Heart right ventricle (tissue), 16 donors: ENCODE measurements around the gene METTL3. TPM values are rescaled to one million over a fixed set of nuclear protein-coding genes. Genes with fewer than 3 reads are reported as not detected.

ENCODE experiments used
- ATAC-seq, 8 donors: fragments of 200-7000 bp; cut with Tn5 transposase; one replicate each; pipeline ENCODE4 v1.9.1; 2020; ENCODE audit warnings: mild to moderate bottlenecking in 8 of 8, moderate library complexity in 8 of 8, moderate number of reproducible peaks in 1 of 8
- DNase-seq, 2 donors: peaks; one replicate each; pipeline ENCODE4 v3.0.0-alpha.2; 2020
- H3K27ac ChIP-seq, 10 donors: fragments of 200-600 bp; sonication (generic) in 2 of 10; one replicate each; pipeline versions ENCODE4 v1.5.0 to v1.8.0; 2020 to 2022; ENCODE audit warnings: mild to moderate bottlenecking in 3 of 10
- H3K27me3 ChIP-seq, 7 donors: fragments of 200-600 bp; one replicate each; pipeline ENCODE4 v1.8.0; 2021 to 2022; ENCODE audit warnings: mild to moderate bottlenecking in 2 of 7
- H3K36me3 ChIP-seq, 9 donors: fragments of 200-600 bp; sonication (generic) in 1 of 9; one replicate each; pipeline versions ENCODE4 v1.5.0 to v1.8.0; 2020 to 2022; ENCODE audit warnings: mild to moderate bottlenecking in 2 of 9
- H3K4me1 ChIP-seq, 9 donors: fragments of 200-600 bp; sonication (generic) in 1 of 9; one replicate each; pipeline versions ENCODE4 v1.5.0 to v1.8.0; 2020 to 2022; ENCODE audit warnings: mild to moderate bottlenecking in 4 of 9
- H3K4me3 ChIP-seq, 10 donors: fragments of 200-600 bp; sonication (generic) in 2 of 10; one replicate each; pipeline versions ENCODE4 v1.5.0 to v1.8.0; 2020 to 2022; ENCODE audit warnings: mild to moderate bottlenecking in 7 of 10, moderate library complexity in 2 of 10
- H3K9me3 ChIP-seq, 11 donors: fragments of 200-600 bp in 10 of 11; sonication (generic) in 2 of 11; one replicate each; pipeline versions ENCODE4 v1.5.0 to v1.8.0; 2013 to 2022; ENCODE audit warnings: mild to moderate bottlenecking in 2 of 11, control low read depth in 1 of 11, moderate library complexity in 1 of 11
- CTCF ChIP-seq, 9 donors: fragments of 200-600 bp; sonication (generic) in 2 of 9; IDR thresholded peaks; one replicate each; pipeline versions ENCODE4 v1.5.0 to v1.8.0; 2021 to 2022; ENCODE audit warnings: antibody characterized with exemption in 9 of 9, mild to moderate bottlenecking in 5 of 9, moderate library complexity in 1 of 9
- WGBS, 2 donors: extraction: QIAGEN DNeasy Blood & Tissue Kit; methylation state at CpG; one replicate each; pipeline ENCODE4 v1.1.7; 2013; ENCODE audit warnings: inconsistent platforms in 1 of 2; 5-methylcytosine and 5-hydroxymethylcytosine counted together
- intact Hi-C, 10 donors: fragments of 100-400 bp; cut with DNase I; formaldehyde crosslinking; loops; one replicate each; pipeline versions ENCODE4 v1.11.1 to v1.14.2; 2022
- polyA plus RNA-seq, 2 donors: library from polyadenylated mRNA; stranded (reverse); fragments of 200-250 nt; gene quantifications; one replicate each; pipeline ENCODE4 v1.2.3, GENCODE V29; 2013
- total RNA-seq, 10 donors: library from RNA; stranded (reverse); fragmentation: NEBNext Ultra II Directional in 3 of 10; extraction: Animal tissue kit (Norgen Biotek cat#: 25700) in 3 of 10; gene quantifications; one replicate each; pipeline versions ENCODE4 v1.2.1 to v1.2.4, GENCODE V29; 2021 to 2023
- donor health status: Arrhythmogenic right ventricular cardiomyopathy.
- donor health status: ischemic (EF 13 %, LVEDD 7.1; RV severe dilation, severe dysfunction).
- donor health status: healthy with polysubstance abuse.
- donor health status: DM: no; HTN: yes; CAD: no.
- donor health status: DM: no; HTN: no; CAD: no.
- donor health status: ischemic (EF 25% LVEDD 6.9; RV normal size, moderate dysfunction).
- donor health status: ischemic (EF 25% LVEDD 5.7; RV mildly dilated, moderate dysfunction).
- donor health status: healthy.
- donor health status: DM: yes; HTN: yes; CAD: no.
- donor health status: Ischemic cardiomyopathy.
- donor health status: ischemic (EF 35%, LVEDD 5.7; RV mildly dilated, moderate dysfunction).
- donor health status: nonischemic (EF 11% LVEDD 7.7; RV severe dilation, severe dysfunction).
- donor health status: DM: yes; HTN: yes; CAD: no.
- donor health status: PGD.
- donor health status: ischemic (EF 29% LVEDD 5.4; RV normal size, mild dysfunction).
- donor health status: nonischemic (EF 23%, LVEDD 6.1; RV moderate dilation, normal function).

METTL3 gene
- total and polyA plus RNA-seq, 12 donors = 21.0 to 46.7 (median 24.0) TPM

- Histone ChIP-seq H3K27ac (no peak overlapping the region), H3K36me3 (peaks cover 0 to 55% (median 18%) of the 10 kb centered on the region in 9 donors), H3K9me3 (no peaks in the 10 kb centered on the region), H3K4me3 (no peak overlapping the region), H3K4me1 (peaks cover 0 to 33% (median 19%) of the 10 kb centered on the region in 9 donors), H3K27me3 (no peaks in the 10 kb centered on the region)
- ATAC-seq (no peak), DNase-seq (no peak)
- intact Hi-C loops = loop anchor here in 1 of 10 donors (10.0 kb wide), 1 partner anchor 48 kb away; no protein-coding TSS in a partner anchor
- WGBS, 2 donors = 90 to 94% methylated on average over 2 of the region's 2 CpGs
- no peak for TF ChIP-seq CTCF (IDR thresholded peaks at IDR 0.05)
Measured at GRCh38 chr14:21506557-21506956, 4.6 kb downstream of the METTL3 start.

GRCh38 chr14:21505012-21505553, 6.1 kb downstream of the METTL3 start:
- TF ChIP-seq CTCF (IDR thresholded peaks at IDR 0.05) = no peak
- no peaks in the 10 kb centered on the region for H3K9me3 ChIP-seq
- ATAC-seq (no peak), DNase-seq (no peak)
- H3K27me3 ChIP-seq = no peaks in the 10 kb centered on the region
- peak overlapping the region in 1 of 10 donors; percentile 11 for H3K27ac ChIP-seq
- H3K4me3 ChIP-seq = no peak overlapping the region
- intact Hi-C loops = loop anchor here in 1 of 10 donors (10.0 kb wide), 1 partner anchor 50 kb away; no protein-coding TSS in a partner anchor
- H3K36me3 ChIP-seq = peaks cover 0 to 69% (median 28%) of the 10 kb centered on the region in 9 donors
- peaks cover 0 to 27% (median 13%) of the 10 kb centered on the region in 9 donors for H3K4me1 ChIP-seq

GRCh38 chr14:21503376-21503775, 7.8 kb downstream of the METTL3 start:
- intact Hi-C loops = loop anchor here in 2 of 10 donors (5.0 to 10.0 kb wide), 2 partner anchors 51 to 54 kb away; no protein-coding TSS in a partner anchor
- Histone ChIP-seq H3K4me3 (no peak overlapping the region), H3K27me3 (no peaks in the 10 kb centered on the region), H3K27ac (no peak overlapping the region), H3K9me3 (no peaks in the 10 kb centered on the region), H3K4me1 (peaks cover 0 to 12% (median 0%) of the 10 kb centered on the region in 9 donors), H3K36me3 (peaks cover 0 to 80% (median 38%) of the 10 kb centered on the region in 9 donors)
- 97% methylated on average over 4 of the region's 4 CpGs for WGBS, 2 donors
- ATAC-seq (no peak), DNase-seq (no peak)
- no peak for TF ChIP-seq CTCF (IDR thresholded peaks at IDR 0.05)

- no peaks in the 10 kb centered on the region for H3K9me3 ChIP-seq
- no peak overlapping the region for H3K27ac ChIP-seq
- WGBS, 2 donors = 90 to 95% methylated on average over 5 of the region's 5 CpGs
- DNase-seq = no peak
- peaks cover 0 to 12% (median 0%) of the 10 kb centered on the region in 9 donors for H3K4me1 ChIP-seq
- H3K36me3 ChIP-seq = peaks cover 0 to 80% (median 53%) of the 10 kb centered on the region in 9 donors
- intact Hi-C loops = loop anchor here in 3 of 10 donors (2.0 to 10.0 kb wide), 3 partner anchors 53 to 56 kb away; no protein-coding TSS in a partner anchor
- H3K27me3 ChIP-seq = no peaks in the 10 kb centered on the region
- no peak for ATAC-seq
- TF ChIP-seq CTCF (IDR thresholded peaks at IDR 0.05) = no peak
- H3K4me3 ChIP-seq = no peak overlapping the region
Measured at GRCh38 chr14:21501568-21501967, 9.6 kb downstream of the METTL3 start.
